Nephron progenitor cell (in vitro differentiated cells): ENCODE measurements around the gene ALDH3A2.
"Not testable (repeated sequence)": the region's sequence is repeated elsewhere in the genome, so short reads cannot be mapped to it uniquely, and the experiment has no call there.

Source experiments
- DNase-seq: peaks from one replicate; pipeline ENCODE4 v3.0.0; 2021
- H3K27ac Mint-ChIP-seq: 2 replicates; pipeline ENCODE4 v1.8.0; 2021; ENCODE audit warnings: mild to moderate bottlenecking, moderate library complexity, mixed read lengths
- H3K27me3 Mint-ChIP-seq: 2 replicates; pipeline ENCODE4 v1.8.0; 2021; ENCODE audit warnings: mild to moderate bottlenecking, low read depth, mixed read lengths; ENCODE audit not compliant: poor library complexity
- H3K36me3 Mint-ChIP-seq: 2 replicates; pipeline ENCODE4 v1.8.0; 2021; ENCODE audit warnings: low read depth, mixed read lengths
- H3K4me1 Mint-ChIP-seq: 2 replicates; pipeline ENCODE4 v1.8.0; 2021; ENCODE audit warnings: mixed read lengths
- H3K4me3 Mint-ChIP-seq: 2 replicates; pipeline ENCODE4 v1.8.0; 2021; ENCODE audit warnings: mild to moderate bottlenecking, moderate library complexity, mixed read lengths
- H3K9me3 Mint-ChIP-seq: 2 replicates; pipeline ENCODE4 v1.8.0; 2021; ENCODE audit warnings: mild to moderate bottlenecking, moderate library complexity, mixed read lengths
- CTCF ChIP-seq: fragments of 200-600 bp; sonication (generic); IDR thresholded peaks from 2 replicates; pipeline ENCODE4 v1.5.0; 2021; ENCODE audit warnings: antibody characterized with exemption

The ALDH3A2 gene

GRCh38 chr17:19664821-19665181 lies 16.2 kb downstream of the ALDH3A2 start:
- H3K36me3 Mint-ChIP-seq = peaks cover 74% of the 10 kb centered on the region
- peaks cover 3% of the 10 kb centered on the region for H3K27me3 Mint-ChIP-seq
- no peak for TF ChIP-seq CTCF
- peaks cover 22% of the 10 kb centered on the region for H3K4me1 Mint-ChIP-seq
- H3K9me3 Mint-ChIP-seq = no peaks in the 10 kb centered on the region
- DNase-seq = no peak
- H3K4me3 Mint-ChIP-seq = no peak overlapping the region
- no peak overlapping the region for H3K27ac Mint-ChIP-seq

- not testable (repeated sequence) for H3K27me3 Mint-ChIP-seq, H3K9me3 Mint-ChIP-seq, H3K4me3 Mint-ChIP-seq, H3K27ac Mint-ChIP-seq, DNase-seq
- Mint-ChIP-seq H3K36me3 (peaks cover 68% of the 10 kb centered on the region), H3K4me1 (peaks cover 31% of the 10 kb centered on the region)
Observed at GRCh38 chr17:19669680-19670079, 21.1 kb downstream of the ALDH3A2 start.

GRCh38 chr17:19670908-19671307 lies 22.4 kb downstream of the ALDH3A2 start:
- no peak for DNase-seq
- Mint-ChIP-seq H3K36me3 (peaks cover 69% of the 10 kb centered on the region), H3K27ac (no peak overlapping the region), H3K4me1 (peaks cover 21% of the 10 kb centered on the region), H3K4me3 (no peak overlapping the region), H3K27me3 (peaks cover 9% of the 10 kb centered on the region), H3K9me3 (peaks cover 3% of the 10 kb centered on the region)
- TF ChIP-seq CTCF = no peak

- Mint-ChIP-seq H3K4me3 (no peak overlapping the region), H3K36me3 (peaks cover 69% of the 10 kb centered on the region), H3K27ac (no peak overlapping the region), H3K9me3 (peaks cover 3% of the 10 kb centered on the region), H3K27me3 (peaks cover 9% of the 10 kb centered on the region), H3K4me1 (peaks cover 21% of the 10 kb centered on the region)
- TF ChIP-seq CTCF = no peak
- no peak for DNase-seq
Observed at GRCh38 chr17:19671433-19671832, 22.9 kb downstream of the ALDH3A2 start.

- H3K36me3 Mint-ChIP-seq = peaks cover 72% of the 10 kb centered on the region
- peaks cover 8% of the 10 kb centered on the region for H3K9me3 Mint-ChIP-seq
- peak overlapping the region; percentile 71 for H3K27ac Mint-ChIP-seq
- H3K4me1 Mint-ChIP-seq = peaks cover 21% of the 10 kb centered on the region
- no peak overlapping the region for H3K4me3 Mint-ChIP-seq
- peaks cover 12% of the 10 kb centered on the region for H3K27me3 Mint-ChIP-seq
- DNase-seq = no peak
- no peak for TF ChIP-seq CTCF
Observed at GRCh38 chr17:19672009-19672750, 23.6 kb downstream of the ALDH3A2 start.

GRCh38 chr17:19673623-19674022 lies 25.1 kb downstream of the ALDH3A2 start:
- H3K36me3 Mint-ChIP-seq = peaks cover 80% of the 10 kb centered on the region
- no peak for TF ChIP-seq CTCF
- peaks cover 20% of the 10 kb centered on the region for H3K9me3 Mint-ChIP-seq
- H3K4me1 Mint-ChIP-seq = peaks cover 21% of the 10 kb centered on the region
- H3K27ac Mint-ChIP-seq = no peak overlapping the region
- H3K27me3 Mint-ChIP-seq = peaks cover 12% of the 10 kb centered on the region
- no peak for DNase-seq
- no peak overlapping the region for H3K4me3 Mint-ChIP-seq
